IgD-negative memory B cell (primary cell): Measurements from ENCODE around the gene HS3ST4. TPM values are rescaled to one million over a fixed set of nuclear protein-coding genes. Genes with fewer than 3 reads are reported as not detected.
"Not testable (repeated sequence)": the region's sequence is repeated elsewhere in the genome, so short reads cannot be mapped to it uniquely, and the experiment has no call there.

Experiments
- H3K27ac Mint-ChIP-seq, 3 donors: one replicate each; pipeline ENCODE4 v1.8.0; 2020 to 2022; ENCODE audit warnings: mild to moderate bottlenecking in 3 of 3, mixed read lengths in 3 of 3, moderate library complexity in 1 of 3
- H3K27me3 Mint-ChIP-seq: one replicate; pipeline ENCODE4 v1.8.0; 2021; ENCODE audit warnings: mixed read lengths
- H3K36me3 Mint-ChIP-seq: one replicate; pipeline ENCODE4 v1.8.0; 2020; ENCODE audit warnings: mild to moderate bottlenecking, mixed read lengths
- H3K4me1 Mint-ChIP-seq, 3 donors: one replicate each; pipeline ENCODE4 v1.8.0; 2020 to 2022; ENCODE audit warnings: mixed read lengths in 3 of 3, mild to moderate bottlenecking in 1 of 3
- H3K4me3 Mint-ChIP-seq, 4 donors: one replicate each; pipeline ENCODE4 v1.8.0; 2020 to 2022; ENCODE audit warnings: mild to moderate bottlenecking in 4 of 4, mixed read lengths in 4 of 4, moderate library complexity in 3 of 4
- H3K9me3 Mint-ChIP-seq, 3 donors: one replicate each; pipeline ENCODE4 v1.8.0; 2020 to 2021; ENCODE audit warnings: mixed read lengths in 3 of 3, mild to moderate bottlenecking in 1 of 3
- polyA plus RNA-seq: library from polyadenylated mRNA; unstranded; fragments of 300-500 nt; fragmentation: Illumina TruSeq; gene quantifications from one replicate; pipeline ENCODE4 v1.2.3, GENCODE V29; 2021

Gene HS3ST4
- polyA plus RNA-seq, 1 donor from 2014 or later: not detected

- H3K27me3 Mint-ChIP-seq: no peaks in the 10 kb centered on the region
- no peaks in the 10 kb centered on the region for H3K36me3 Mint-ChIP-seq
- H3K27ac Mint-ChIP-seq: no peak overlapping the region
- H3K4me1 Mint-ChIP-seq: no peaks in the 10 kb centered on the region
- no peaks in the 10 kb centered on the region for H3K9me3 Mint-ChIP-seq
- H3K4me3 Mint-ChIP-seq: no peak overlapping the region
Measured at GRCh38 chr16:25764466-25764865, 72.7 kb downstream of the HS3ST4 start.

GRCh38 chr16:25771216-25771615, 79.5 kb downstream of the HS3ST4 start:
- Mint-ChIP-seq H3K27ac (no peak overlapping the region), H3K27me3 (no peaks in the 10 kb centered on the region), H3K4me1 (peaks cover 0 to 2% (median 0%) of the 10 kb centered on the region in 3 donors), H3K9me3 (peaks cover 0 to 13% (median 3%) of the 10 kb centered on the region in 3 donors), H3K4me3 (no peak overlapping the region), H3K36me3 (no peaks in the 10 kb centered on the region)

GRCh38 chr16:25771812-25772568, 80.2 kb downstream of the HS3ST4 start:
- Mint-ChIP-seq H3K4me1 (peaks cover 0 to 2% (median 0%) of the 10 kb centered on the region in 3 donors), H3K36me3 (no peaks in the 10 kb centered on the region), H3K4me3 (no peak overlapping the region), H3K9me3 (peaks cover 0 to 16% (median 3%) of the 10 kb centered on the region in 3 donors), H3K27ac (no peak overlapping the region), H3K27me3 (peaks cover 1% of the 10 kb centered on the region)

- not testable (repeated sequence) for H3K27me3 Mint-ChIP-seq, H3K4me1 Mint-ChIP-seq
- peak overlapping the region in 1 of 3 donors; percentile 34 for H3K27ac Mint-ChIP-seq
Measured at GRCh38 chr16:25776214-25776613, 84.5 kb downstream of the HS3ST4 start.

GRCh38 chr16:25783226-25783625, 91.5 kb downstream of the HS3ST4 start:
- H3K9me3 Mint-ChIP-seq: peaks cover 0 to 5% (median 4%) of the 10 kb centered on the region in 3 donors
- no peak overlapping the region for H3K4me3 Mint-ChIP-seq
- H3K27ac Mint-ChIP-seq: no peak overlapping the region
- H3K27me3 Mint-ChIP-seq: no peaks in the 10 kb centered on the region
- peaks cover 2% of the 10 kb centered on the region for H3K36me3 Mint-ChIP-seq
- no peaks in the 10 kb centered on the region for H3K4me1 Mint-ChIP-seq

More at GRCh38 chr16:25776214-25776613, 84.5 kb downstream of the HS3ST4 start:
- H3K9me3 Mint-ChIP-seq: peaks cover 0 to 15% (median 2%) of the 10 kb centered on the region in 3 donors
- not testable (repeated sequence) for H3K4me3 Mint-ChIP-seq, H3K36me3 Mint-ChIP-seq

GRCh38 chr16:25785361-25785760, 93.6 kb downstream of the HS3ST4 start:
- Mint-ChIP-seq H3K27ac (no peak overlapping the region), H3K9me3 (peaks cover 1 to 5% (median 4%) of the 10 kb centered on the region in 3 donors), H3K4me3 (no peak overlapping the region), H3K4me1 (no peaks in the 10 kb centered on the region), H3K27me3 (no peaks in the 10 kb centered on the region), H3K36me3 (peaks cover 2% of the 10 kb centered on the region)

GRCh38 chr16:25786748-25787147, 95.0 kb downstream of the HS3ST4 start:
- no peaks in the 10 kb centered on the region for H3K4me1 Mint-ChIP-seq
- no peak overlapping the region for H3K27ac Mint-ChIP-seq
- H3K9me3 Mint-ChIP-seq: peaks cover 1 to 5% (median 4%) of the 10 kb centered on the region in 3 donors
- no peak overlapping the region for H3K4me3 Mint-ChIP-seq
- H3K27me3 Mint-ChIP-seq: no peaks in the 10 kb centered on the region
- H3K36me3 Mint-ChIP-seq: peaks cover 2% of the 10 kb centered on the region

- Mint-ChIP-seq H3K36me3 (no peaks in the 10 kb centered on the region), H3K4me3 (no peak overlapping the region), H3K27ac (no peak overlapping the region), H3K9me3 (peaks cover 1 to 5% (median 4%) of the 10 kb centered on the region in 3 donors), H3K4me1 (no peaks in the 10 kb centered on the region), H3K27me3 (no peaks in the 10 kb centered on the region)
Measured at GRCh38 chr16:25788637-25789036, 96.9 kb downstream of the HS3ST4 start.

- Mint-ChIP-seq H3K27ac (no peak overlapping the region), H3K4me1 (no peaks in the 10 kb centered on the region), H3K9me3 (peaks cover 0 to 4% (median 3%) of the 10 kb centered on the region in 3 donors), H3K4me3 (no peak overlapping the region), H3K36me3 (peaks cover 1% of the 10 kb centered on the region), H3K27me3 (no peaks in the 10 kb centered on the region)
Measured at GRCh38 chr16:25796239-25796638, 104.5 kb downstream of the HS3ST4 start.

GRCh38 chr16:25798065-25798464, 106.3 kb downstream of the HS3ST4 start:
- Mint-ChIP-seq H3K27ac (no peak overlapping the region), H3K4me3 (no peak overlapping the region), H3K36me3 (peaks cover 1% of the 10 kb centered on the region), H3K9me3 (peaks cover 0 to 4% (median 3%) of the 10 kb centered on the region in 3 donors), H3K4me1 (no peaks in the 10 kb centered on the region), H3K27me3 (no peaks in the 10 kb centered on the region)

- Mint-ChIP-seq H3K9me3 (peaks cover 0 to 2% (median 0%) of the 10 kb centered on the region in 3 donors), H3K36me3 (peaks cover 1% of the 10 kb centered on the region), H3K27ac (no peak overlapping the region), H3K4me3 (no peak overlapping the region), H3K27me3 (no peaks in the 10 kb centered on the region), H3K4me1 (no peaks in the 10 kb centered on the region)
Measured at GRCh38 chr16:25799816-25800215, 108.1 kb downstream of the HS3ST4 start.

GRCh38 chr16:25812215-25812614, 120.5 kb downstream of the HS3ST4 start:
- H3K4me3 Mint-ChIP-seq: no peak overlapping the region
- H3K4me1 Mint-ChIP-seq: no peaks in the 10 kb centered on the region
- no peaks in the 10 kb centered on the region for H3K27me3 Mint-ChIP-seq
- H3K27ac Mint-ChIP-seq: no peak overlapping the region
- no peaks in the 10 kb centered on the region for H3K36me3 Mint-ChIP-seq
- peaks cover 0 to 8% (median 4%) of the 10 kb centered on the region in 3 donors for H3K9me3 Mint-ChIP-seq

- no peaks in the 10 kb centered on the region for H3K36me3 Mint-ChIP-seq
- no peaks in the 10 kb centered on the region for H3K4me1 Mint-ChIP-seq
- H3K27me3 Mint-ChIP-seq: peaks cover 2% of the 10 kb centered on the region
- H3K9me3 Mint-ChIP-seq: peaks cover 0 to 4% (median under 1%) of the 10 kb centered on the region in 3 donors
- no peak overlapping the region for H3K4me3 Mint-ChIP-seq
- H3K27ac Mint-ChIP-seq: no peak overlapping the region
Measured at GRCh38 chr16:25817295-25817694, 125.5 kb downstream of the HS3ST4 start.

- Mint-ChIP-seq H3K4me3 (no peak overlapping the region), H3K36me3 (no peaks in the 10 kb centered on the region), H3K9me3 (peaks cover 0 to 4% (median 0%) of the 10 kb centered on the region in 3 donors)
Measured at GRCh38 chr16:25817876-25818275, 126.1 kb downstream of the HS3ST4 start.

GRCh38 chr16:25823891-25824290, 132.1 kb downstream of the HS3ST4 start:
- Mint-ChIP-seq H3K9me3 (peaks cover 0 to 2% (median 0%) of the 10 kb centered on the region in 3 donors), H3K4me1 (no peaks in the 10 kb centered on the region), H3K27me3 (peaks cover 2% of the 10 kb centered on the region), H3K4me3 (no peak overlapping the region), H3K27ac (no peak overlapping the region), H3K36me3 (no peaks in the 10 kb centered on the region)

More at GRCh38 chr16:25817876-25818275, 126.1 kb downstream of the HS3ST4 start:
- Mint-ChIP-seq H3K27me3 (peaks cover 2% of the 10 kb centered on the region), H3K27ac (no peak overlapping the region), H3K4me1 (no peaks in the 10 kb centered on the region)

- Mint-ChIP-seq H3K4me3 (no peak overlapping the region), H3K27me3 (peaks cover 4% of the 10 kb centered on the region), H3K27ac (no peak overlapping the region), H3K4me1 (peaks cover 0 to 2% (median 0%) of the 10 kb centered on the region in 3 donors), H3K36me3 (no peaks in the 10 kb centered on the region), H3K9me3 (no peaks in the 10 kb centered on the region)
Measured at GRCh38 chr16:25827709-25828108, 135.9 kb downstream of the HS3ST4 start.
